Upper lobe of left lung (tissue), 4 donors: ENCODE data around the gene SPIRE2.

ENCODE experiments used
- CTCF ChIP-seq, 6 experiments: fragments of 450-650 bp in 4 of 6; fragments of 200-600 bp in 2 of 6; sonication (generic) in 2 of 6; IDR thresholded peaks; one replicate each; pipeline ENCODE4 v1.5.1; 2016 to 2019; ENCODE audit warnings: antibody characterized with exemption in 6 of 6
- EP300 ChIP-seq, 4 donors: sonication (generic); formaldehyde crosslinking; IDR thresholded peaks; one replicate each; pipeline ENCODE4 v1.5.1; 2017; ENCODE audit warnings: antibody characterized with exemption in 4 of 4, control low read depth in 2 of 4
- POLR2A ChIP-seq, 4 donors: fragments of 450-650 bp; IDR thresholded peaks; one replicate each; pipeline ENCODE4 v1.5.1; 2016 to 2017; ENCODE audit warnings: antibody characterized with exemption in 4 of 4, mild to moderate bottlenecking in 2 of 4
- POLR2AphosphoS5 ChIP-seq, 2 donors: sonication (generic); formaldehyde crosslinking; IDR thresholded peaks; one replicate each; pipeline ENCODE4 v1.5.1; 2017; ENCODE audit warnings: antibody characterized with exemption in 2 of 2

GRCh38 chr16:89848974-89849373 is 20.7 kb downstream of the SPIRE2 start:
- TF ChIP-seq CTCF (IDR thresholded peaks at IDR 0.05) = no peak
- TF ChIP-seq POLR2A (IDR thresholded peaks at IDR 0.05) = no peak
- no peak for TF ChIP-seq POLR2AphosphoS5 (IDR thresholded peaks at IDR 0.05)
- TF ChIP-seq EP300 (IDR thresholded peaks at IDR 0.05) = no peak
